GM10266 (cell line): Measurements from ENCODE around the gene LONP1.

Source experiments
- DNase-seq: peaks from one replicate; pipeline ENCODE4 v3.0.0; 2012; ENCODE audit errors: extremely low spot score
- TF ChIP-seq, protein P1 (sequence below): IDR thresholded peaks from 2 replicates; pipeline ENCODE4 v1.5.1; 2012; ENCODE audit warnings: mild to moderate bottlenecking, low read depth; ENCODE audit not compliant: control insufficient read depth, insufficient read depth; ENCODE audit errors: missing control alignments

Gene LONP1, protein sequence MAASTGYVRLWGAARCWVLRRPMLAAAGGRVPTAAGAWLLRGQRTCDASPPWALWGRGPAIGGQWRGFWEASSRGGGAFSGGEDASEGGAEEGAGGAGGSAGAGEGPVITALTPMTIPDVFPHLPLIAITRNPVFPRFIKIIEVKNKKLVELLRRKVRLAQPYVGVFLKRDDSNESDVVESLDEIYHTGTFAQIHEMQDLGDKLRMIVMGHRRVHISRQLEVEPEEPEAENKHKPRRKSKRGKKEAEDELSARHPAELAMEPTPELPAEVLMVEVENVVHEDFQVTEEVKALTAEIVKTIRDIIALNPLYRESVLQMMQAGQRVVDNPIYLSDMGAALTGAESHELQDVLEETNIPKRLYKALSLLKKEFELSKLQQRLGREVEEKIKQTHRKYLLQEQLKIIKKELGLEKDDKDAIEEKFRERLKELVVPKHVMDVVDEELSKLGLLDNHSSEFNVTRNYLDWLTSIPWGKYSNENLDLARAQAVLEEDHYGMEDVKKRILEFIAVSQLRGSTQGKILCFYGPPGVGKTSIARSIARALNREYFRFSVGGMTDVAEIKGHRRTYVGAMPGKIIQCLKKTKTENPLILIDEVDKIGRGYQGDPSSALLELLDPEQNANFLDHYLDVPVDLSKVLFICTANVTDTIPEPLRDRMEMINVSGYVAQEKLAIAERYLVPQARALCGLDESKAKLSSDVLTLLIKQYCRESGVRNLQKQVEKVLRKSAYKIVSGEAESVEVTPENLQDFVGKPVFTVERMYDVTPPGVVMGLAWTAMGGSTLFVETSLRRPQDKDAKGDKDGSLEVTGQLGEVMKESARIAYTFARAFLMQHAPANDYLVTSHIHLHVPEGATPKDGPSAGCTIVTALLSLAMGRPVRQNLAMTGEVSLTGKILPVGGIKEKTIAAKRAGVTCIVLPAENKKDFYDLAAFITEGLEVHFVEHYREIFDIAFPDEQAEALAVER

DNA sequence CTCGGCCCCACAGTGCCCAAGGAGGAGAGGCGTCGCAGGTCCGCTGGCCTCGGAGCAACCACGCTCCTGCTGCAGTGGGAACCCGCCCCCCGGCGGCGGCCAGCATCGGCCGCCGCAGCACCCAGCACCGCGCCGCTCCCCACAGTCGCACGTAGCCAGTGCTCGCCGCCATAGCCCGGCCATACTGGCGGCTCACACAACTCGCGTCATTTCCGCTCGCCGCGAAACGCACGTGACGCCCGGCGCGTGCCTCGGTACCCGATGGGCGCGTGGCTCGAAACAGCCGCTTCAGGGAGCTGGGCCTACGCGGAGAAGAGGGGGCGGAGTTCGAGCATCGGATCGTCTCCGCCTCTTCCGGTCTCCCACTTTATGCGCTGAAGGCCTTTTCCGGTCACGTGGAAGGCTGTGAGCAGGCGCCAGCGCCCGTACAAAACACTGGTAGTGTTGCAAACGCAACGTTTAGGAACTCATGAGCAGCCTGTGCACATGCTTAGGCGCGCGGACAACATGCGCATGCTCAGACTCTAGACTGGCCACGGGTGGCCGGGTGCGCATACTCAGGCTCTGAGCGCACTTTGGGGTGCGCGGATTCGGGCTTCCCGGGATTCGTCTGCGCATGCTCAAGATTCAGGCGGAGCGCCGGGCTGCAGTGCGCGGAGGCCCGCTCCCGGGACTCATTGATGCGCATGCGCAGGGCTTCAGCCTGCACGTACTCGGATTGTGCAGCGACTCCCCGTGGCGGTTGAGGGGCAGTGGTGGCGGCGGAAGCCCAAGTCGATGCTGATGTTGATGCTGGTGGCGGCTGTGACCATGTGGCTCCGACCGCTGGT, at the start of gene LONP1, which contains the start of gene CATSPERD:
LONP1 (minus strand) TSS at position 186 of the 830 bp plus-strand sequence; CDS start at position 172, 14 bp downstream.
CATSPERD (plus strand) TSS at position 677 of the 830 bp plus-strand sequence; CDS start at position 778, 101 bp downstream.
- TF ChIP-seq, protein P1, sequence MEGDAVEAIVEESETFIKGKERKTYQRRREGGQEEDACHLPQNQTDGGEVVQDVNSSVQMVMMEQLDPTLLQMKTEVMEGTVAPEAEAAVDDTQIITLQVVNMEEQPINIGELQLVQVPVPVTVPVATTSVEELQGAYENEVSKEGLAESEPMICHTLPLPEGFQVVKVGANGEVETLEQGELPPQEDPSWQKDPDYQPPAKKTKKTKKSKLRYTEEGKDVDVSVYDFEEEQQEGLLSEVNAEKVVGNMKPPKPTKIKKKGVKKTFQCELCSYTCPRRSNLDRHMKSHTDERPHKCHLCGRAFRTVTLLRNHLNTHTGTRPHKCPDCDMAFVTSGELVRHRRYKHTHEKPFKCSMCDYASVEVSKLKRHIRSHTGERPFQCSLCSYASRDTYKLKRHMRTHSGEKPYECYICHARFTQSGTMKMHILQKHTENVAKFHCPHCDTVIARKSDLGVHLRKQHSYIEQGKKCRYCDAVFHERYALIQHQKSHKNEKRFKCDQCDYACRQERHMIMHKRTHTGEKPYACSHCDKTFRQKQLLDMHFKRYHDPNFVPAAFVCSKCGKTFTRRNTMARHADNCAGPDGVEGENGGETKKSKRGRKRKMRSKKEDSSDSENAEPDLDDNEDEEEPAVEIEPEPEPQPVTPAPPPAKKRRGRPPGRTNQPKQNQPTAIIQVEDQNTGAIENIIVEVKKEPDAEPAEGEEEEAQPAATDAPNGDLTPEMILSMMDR = peak; percentile 97
- peak; percentile 99 for DNase-seq

GRCh38 chr19:5767949-5768348, 48.0 kb upstream of the LONP1 start:
- no peak for DNase-seq
- TF ChIP-seq, protein P1 = no peak

DNA sequence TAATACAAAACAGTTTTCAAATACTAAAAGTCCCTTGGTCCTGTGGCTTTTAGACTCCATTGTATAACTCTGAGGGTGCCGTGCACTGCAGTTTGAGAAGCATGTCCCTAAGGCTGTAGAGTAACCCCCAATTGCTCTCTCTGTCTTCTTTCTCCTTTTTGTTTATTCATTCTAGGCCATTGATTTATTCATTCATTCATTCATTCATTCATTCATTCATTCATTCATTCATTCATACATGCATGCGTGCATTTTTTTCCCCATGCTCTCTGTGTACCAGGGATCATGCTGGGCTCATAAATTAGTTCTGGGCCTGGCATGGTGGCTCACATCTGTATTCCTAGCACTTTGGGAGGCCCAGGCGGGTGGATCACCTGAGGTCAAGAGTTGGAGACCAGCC, 45.3 kb upstream of the LONP1 start:
- TF ChIP-seq, protein P1 = no peak

DNA sequence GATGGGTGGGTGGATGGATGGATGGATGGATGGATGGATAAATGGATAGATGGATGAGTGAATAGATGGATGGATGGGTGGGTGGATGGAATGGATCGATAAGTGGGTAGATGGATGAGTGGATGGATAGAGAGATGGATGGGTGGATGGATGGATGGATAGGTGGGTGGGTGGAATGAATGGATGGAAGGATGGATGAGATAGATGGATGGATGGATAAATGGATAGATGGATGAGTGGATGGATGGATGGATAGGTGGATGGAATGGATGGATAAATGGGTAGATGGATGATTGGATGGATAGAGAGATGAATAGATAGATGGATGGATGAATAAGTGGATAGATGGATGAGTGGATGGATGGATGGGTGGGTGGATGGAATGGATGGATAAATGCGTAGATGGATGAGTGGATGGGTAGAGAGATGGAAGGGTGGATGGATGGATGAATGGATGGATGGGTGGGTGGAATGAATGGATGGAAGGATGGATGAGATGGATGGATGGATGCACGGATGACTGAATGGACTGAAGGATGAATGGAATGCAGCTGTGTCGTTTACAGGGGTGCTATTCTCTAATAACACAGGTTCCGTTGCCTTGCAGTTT, 42.8 kb upstream of the LONP1 start:
- no peak for DNase-seq
- TF ChIP-seq, protein P1 = no peak

More for the DNA sequence above, 45.3 kb upstream of the LONP1 start:
- DNase-seq = no peak

DNA sequence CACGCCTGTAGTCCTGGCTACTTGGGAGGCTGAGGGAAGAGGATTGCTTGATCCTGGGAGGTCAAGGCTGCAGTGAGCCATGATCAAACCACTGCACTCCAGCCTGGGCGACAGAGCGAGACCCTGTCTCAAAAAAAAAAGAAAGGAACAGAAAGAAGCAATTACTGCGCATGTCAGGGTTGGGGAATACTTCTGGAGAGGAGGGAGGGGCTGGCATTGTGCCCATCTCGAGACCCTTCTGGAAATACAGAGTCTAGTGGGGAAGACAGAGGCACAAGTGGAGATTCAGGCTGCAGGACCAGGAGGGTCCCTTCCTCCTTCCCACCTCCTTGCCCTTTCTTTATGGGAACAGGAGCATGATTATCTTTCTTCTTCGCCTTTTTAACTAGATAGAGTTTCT, 33.8 kb upstream of the LONP1 start:
- DNase-seq = no peak
- TF ChIP-seq, protein P1 = no peak

GRCh38 chr19:5751709-5752108, 31.8 kb upstream of the LONP1 start:
- TF ChIP-seq, protein P1 = no peak

More at GRCh38 chr19:5751709-5752108, 31.8 kb upstream of the LONP1 start:
- no peak for DNase-seq
